Measurements from ENCODE around the gene DEGS2.
"Not testable (repeated sequence)": the region's sequence is repeated elsewhere in the genome, so short reads cannot be mapped to it uniquely, and the experiment has no call there.

Gene DEGS2

DNA sequence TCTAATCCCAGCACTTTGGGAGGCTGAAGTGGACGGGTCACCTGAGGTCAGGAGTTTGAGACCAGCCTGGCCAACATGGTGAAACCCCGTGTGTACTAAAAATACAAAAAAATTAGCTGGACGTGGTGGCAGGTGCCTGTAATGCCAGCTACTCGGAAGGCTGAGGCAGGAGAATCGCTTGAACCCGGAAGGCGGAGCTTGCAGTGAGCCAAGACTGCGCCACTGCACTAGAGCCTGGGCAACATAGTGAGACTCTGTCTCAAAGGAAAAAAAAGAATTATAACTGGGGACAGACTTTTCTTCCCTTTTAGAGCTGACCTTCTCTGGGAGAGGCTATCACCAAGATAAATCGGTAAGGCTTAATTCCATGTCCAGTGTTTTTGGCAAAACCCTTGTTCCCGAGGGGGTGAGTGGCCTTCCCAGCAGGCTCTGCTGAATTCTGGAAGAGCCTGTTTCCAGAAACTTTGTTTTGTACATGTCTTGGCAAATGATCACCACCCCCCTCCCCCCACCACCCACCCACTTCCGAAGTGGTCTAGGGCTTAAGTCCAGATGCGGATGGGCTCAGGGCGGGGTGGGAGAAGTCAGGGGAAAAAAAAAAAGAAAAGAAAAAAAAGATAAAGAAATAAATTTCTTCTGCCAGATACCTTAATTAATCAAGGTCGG lies 32.3 kb upstream of the DEGS2 start:
- Histone ChIP-seq H4K20me1 (ENCODE audit: insufficient read depth) (no peaks in the 10 kb centered on the region), H3K9ac (no peak overlapping the region), H3K4me3 (IDR thresholded peaks at IDR 0.05; ENCODE audit: insufficient read depth, low read depth, low read length) (no peak overlapping the region), H3K27ac (no peak overlapping the region), H3K4me2 (no peak overlapping the region), H3K27me3 (ENCODE audit: insufficient read depth, low read depth) (no peaks in the 10 kb centered on the region), H3K79me2 (ENCODE audit: insufficient read depth, low read depth) (no peaks in the 10 kb centered on the region), H2AFZ (ENCODE audit: low read depth) (peak overlapping the region; percentile 97), H3K36me3 (ENCODE audit: insufficient read depth) (no peaks in the 10 kb centered on the region), H3K4me1 (ENCODE audit: low read depth, poor library complexity, severe bottlenecking) (peaks cover 11% of the 10 kb centered on the region)
- TF ChIP-seq, protein P1, sequence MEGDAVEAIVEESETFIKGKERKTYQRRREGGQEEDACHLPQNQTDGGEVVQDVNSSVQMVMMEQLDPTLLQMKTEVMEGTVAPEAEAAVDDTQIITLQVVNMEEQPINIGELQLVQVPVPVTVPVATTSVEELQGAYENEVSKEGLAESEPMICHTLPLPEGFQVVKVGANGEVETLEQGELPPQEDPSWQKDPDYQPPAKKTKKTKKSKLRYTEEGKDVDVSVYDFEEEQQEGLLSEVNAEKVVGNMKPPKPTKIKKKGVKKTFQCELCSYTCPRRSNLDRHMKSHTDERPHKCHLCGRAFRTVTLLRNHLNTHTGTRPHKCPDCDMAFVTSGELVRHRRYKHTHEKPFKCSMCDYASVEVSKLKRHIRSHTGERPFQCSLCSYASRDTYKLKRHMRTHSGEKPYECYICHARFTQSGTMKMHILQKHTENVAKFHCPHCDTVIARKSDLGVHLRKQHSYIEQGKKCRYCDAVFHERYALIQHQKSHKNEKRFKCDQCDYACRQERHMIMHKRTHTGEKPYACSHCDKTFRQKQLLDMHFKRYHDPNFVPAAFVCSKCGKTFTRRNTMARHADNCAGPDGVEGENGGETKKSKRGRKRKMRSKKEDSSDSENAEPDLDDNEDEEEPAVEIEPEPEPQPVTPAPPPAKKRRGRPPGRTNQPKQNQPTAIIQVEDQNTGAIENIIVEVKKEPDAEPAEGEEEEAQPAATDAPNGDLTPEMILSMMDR (conservative IDR thresholded peaks at IDR 0.05; ENCODE audit: low read depth, low read length): no peak

DNA sequence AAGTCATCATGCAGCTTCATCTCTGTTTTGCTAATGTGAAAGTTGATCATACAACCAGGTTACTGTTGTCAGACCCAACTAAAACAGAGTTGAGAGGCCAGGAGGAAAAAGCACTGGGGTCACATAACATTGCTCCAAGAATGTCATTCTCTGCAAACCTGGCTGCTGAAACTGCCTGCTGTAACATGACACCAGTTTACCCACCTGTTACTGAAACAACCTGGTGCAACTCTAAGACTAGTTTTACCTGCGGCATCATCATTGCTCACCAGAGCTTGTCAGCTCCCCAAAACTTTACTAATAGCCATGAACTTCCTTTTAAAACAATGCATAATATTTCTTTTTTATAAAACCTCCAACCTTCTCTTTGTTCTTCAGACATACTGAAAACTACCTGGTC lies 30.7 kb upstream of the DEGS2 start:
- Histone ChIP-seq H3K27me3 (ENCODE audit: insufficient read depth, low read depth) (no peaks in the 10 kb centered on the region), H3K4me2 (no peak overlapping the region), H3K4me3 (IDR thresholded peaks at IDR 0.05; ENCODE audit: insufficient read depth, low read depth, low read length) (no peak overlapping the region), H3K9ac (no peak overlapping the region), H3K79me2 (ENCODE audit: insufficient read depth, low read depth) (no peaks in the 10 kb centered on the region), H3K4me1 (ENCODE audit: low read depth, poor library complexity, severe bottlenecking) (peaks cover 11% of the 10 kb centered on the region), H2AFZ (ENCODE audit: low read depth) (no peak overlapping the region), H3K36me3 (ENCODE audit: insufficient read depth) (no peaks in the 10 kb centered on the region), H4K20me1 (ENCODE audit: insufficient read depth) (no peaks in the 10 kb centered on the region), H3K27ac (no peak overlapping the region)
- TF ChIP-seq, protein P1 (conservative IDR thresholded peaks at IDR 0.05; ENCODE audit: low read depth, low read length): no peak

DNA sequence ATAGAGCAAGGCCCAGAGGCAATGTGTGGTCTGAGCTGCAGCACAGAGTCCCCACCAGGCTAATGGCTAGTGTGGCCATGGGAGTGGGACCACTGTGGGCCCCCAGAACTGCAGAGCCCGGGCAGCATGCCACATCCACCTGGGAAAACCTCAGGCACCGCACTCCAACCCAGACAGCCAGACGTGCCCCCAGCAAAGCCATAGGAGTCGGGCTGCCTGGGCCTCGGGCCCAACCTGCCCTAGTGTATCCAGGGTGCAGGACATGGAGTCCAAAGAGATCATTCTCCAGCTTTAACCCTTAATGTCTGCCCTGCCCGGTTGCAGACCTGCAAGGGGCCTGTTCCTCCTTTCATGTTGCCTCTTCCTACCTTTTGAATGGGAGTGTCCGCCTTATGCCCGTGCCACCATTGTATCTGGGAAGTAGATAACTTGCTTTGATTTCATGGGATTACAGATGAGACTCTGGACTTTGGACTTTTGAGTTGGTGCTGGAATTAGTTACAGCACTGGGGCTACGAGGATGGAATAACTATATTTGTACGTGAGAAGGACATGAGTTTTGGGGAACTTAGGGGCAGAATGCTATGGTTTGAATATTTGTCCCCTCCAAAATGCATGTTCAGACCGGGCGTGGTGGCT lies 29.1 kb upstream of the DEGS2 start:
- no peaks in the 10 kb centered on the region for H4K20me1 ChIP-seq (ENCODE audit: insufficient read depth)
- no peaks in the 10 kb centered on the region for H3K27me3 ChIP-seq (ENCODE audit: insufficient read depth, low read depth)
- no peak overlapping the region for H3K4me3 ChIP-seq (IDR thresholded peaks at IDR 0.05; ENCODE audit: insufficient read depth, low read depth, low read length)
- H3K4me1 ChIP-seq (ENCODE audit: low read depth, poor library complexity, severe bottlenecking): peaks cover 9% of the 10 kb centered on the region
- TF ChIP-seq, protein P1 (conservative IDR thresholded peaks at IDR 0.05; ENCODE audit: low read depth, low read length): no peak
- H3K36me3 ChIP-seq (ENCODE audit: insufficient read depth): no peaks in the 10 kb centered on the region
- no peak overlapping the region for H2AFZ ChIP-seq (ENCODE audit: low read depth)
- H3K79me2 ChIP-seq (ENCODE audit: insufficient read depth, low read depth): no peaks in the 10 kb centered on the region
- H3K9ac ChIP-seq: no peak overlapping the region
- H3K4me2 ChIP-seq: no peak overlapping the region
- no peak overlapping the region for H3K27ac ChIP-seq

GRCh38 chr14:100187247-100187833 lies 27.9 kb upstream of the DEGS2 start:
- TF ChIP-seq, protein P1 (conservative IDR thresholded peaks at IDR 0.05; ENCODE audit: low read depth, low read length): no peak
- no peak overlapping the region for H3K27ac ChIP-seq
- no peaks in the 10 kb centered on the region for H3K27me3 ChIP-seq (ENCODE audit: insufficient read depth, low read depth)
- no peak overlapping the region for H3K9ac ChIP-seq
- H3K36me3 ChIP-seq (ENCODE audit: insufficient read depth): no peaks in the 10 kb centered on the region
- no peak overlapping the region for H3K4me3 ChIP-seq (IDR thresholded peaks at IDR 0.05; ENCODE audit: insufficient read depth, low read depth, low read length)
- no peak overlapping the region for H2AFZ ChIP-seq (ENCODE audit: low read depth)
- no peaks in the 10 kb centered on the region for H3K79me2 ChIP-seq (ENCODE audit: insufficient read depth, low read depth)
- H3K4me2 ChIP-seq: no peak overlapping the region
- peaks cover 3% of the 10 kb centered on the region for H3K4me1 ChIP-seq (ENCODE audit: low read depth, poor library complexity, severe bottlenecking)
- H4K20me1 ChIP-seq (ENCODE audit: insufficient read depth): no peaks in the 10 kb centered on the region

DNA sequence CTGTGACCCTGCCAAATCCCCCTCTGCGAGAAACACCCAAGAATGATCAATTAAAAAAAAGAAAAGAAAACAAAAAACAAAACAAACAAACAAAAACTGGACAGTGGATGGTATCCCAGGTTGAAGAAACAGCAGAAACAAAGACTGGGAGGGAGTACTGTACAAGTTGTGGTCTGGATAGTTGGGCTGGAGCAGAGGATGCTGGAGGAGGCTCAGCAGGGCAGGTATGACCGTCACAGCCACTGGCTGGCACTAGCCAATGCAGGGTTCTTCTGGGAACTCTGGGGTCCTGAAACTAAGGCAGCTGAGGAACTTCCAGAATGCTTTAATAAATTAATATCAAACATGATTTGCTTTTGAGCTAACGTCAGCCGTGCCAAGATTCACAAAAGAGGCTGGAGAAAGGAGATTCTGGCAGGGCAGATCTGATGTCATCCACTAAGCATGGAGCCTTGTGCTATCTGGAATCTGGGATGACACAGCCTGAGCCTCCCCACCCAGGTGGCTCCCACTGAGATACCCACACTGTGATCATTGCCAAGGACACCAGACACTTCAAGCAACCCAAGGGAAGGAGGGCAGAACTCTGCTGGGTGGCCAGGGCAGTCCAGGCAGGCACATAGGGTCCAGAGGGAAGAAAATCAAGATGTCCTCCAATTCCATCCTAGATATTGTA lies 22.6 kb upstream of the DEGS2 start:
- not testable (repeated sequence) for H3K9ac ChIP-seq; H3K27me3 ChIP-seq (ENCODE audit: insufficient read depth, low read depth); H3K36me3 ChIP-seq (ENCODE audit: insufficient read depth); H3K4me3 ChIP-seq (IDR thresholded peaks at IDR 0.05; ENCODE audit: insufficient read depth, low read depth, low read length); H3K27ac ChIP-seq; H3K4me1 ChIP-seq (ENCODE audit: low read depth, poor library complexity, severe bottlenecking); H2AFZ ChIP-seq (ENCODE audit: low read depth); H3K4me2 ChIP-seq; H4K20me1 ChIP-seq (ENCODE audit: insufficient read depth); H3K79me2 ChIP-seq (ENCODE audit: insufficient read depth, low read depth)

- not testable (repeated sequence) for H3K36me3 ChIP-seq (ENCODE audit: insufficient read depth); H3K9ac ChIP-seq; H3K79me2 ChIP-seq (ENCODE audit: insufficient read depth, low read depth); H3K27ac ChIP-seq; H2AFZ ChIP-seq (ENCODE audit: low read depth); H3K4me2 ChIP-seq; H3K4me3 ChIP-seq (IDR thresholded peaks at IDR 0.05; ENCODE audit: insufficient read depth, low read depth, low read length); H3K4me1 ChIP-seq (ENCODE audit: low read depth, poor library complexity, severe bottlenecking); H4K20me1 ChIP-seq (ENCODE audit: insufficient read depth); H3K27me3 ChIP-seq (ENCODE audit: insufficient read depth, low read depth)
These were observed 21.2 kb upstream of the DEGS2 start for GRCh38 chr14:100180671-100181070.

All from KMS-11 (cell line).